Measurements from ENCODE around the gene ASGR1. TPM values are rescaled to one million over a fixed set of nuclear protein-coding genes. Genes with fewer than 3 reads are reported as not detected.
A peak's percentile ranks its signal among the peaks of the same experiment; 100 is the strongest.

The ASGR1 gene
- total and polyA plus RNA-seq, 2 of the 4 experiments (the other 2 are of a cell fraction) = 1.3 to 3.8 TPM

DNA sequence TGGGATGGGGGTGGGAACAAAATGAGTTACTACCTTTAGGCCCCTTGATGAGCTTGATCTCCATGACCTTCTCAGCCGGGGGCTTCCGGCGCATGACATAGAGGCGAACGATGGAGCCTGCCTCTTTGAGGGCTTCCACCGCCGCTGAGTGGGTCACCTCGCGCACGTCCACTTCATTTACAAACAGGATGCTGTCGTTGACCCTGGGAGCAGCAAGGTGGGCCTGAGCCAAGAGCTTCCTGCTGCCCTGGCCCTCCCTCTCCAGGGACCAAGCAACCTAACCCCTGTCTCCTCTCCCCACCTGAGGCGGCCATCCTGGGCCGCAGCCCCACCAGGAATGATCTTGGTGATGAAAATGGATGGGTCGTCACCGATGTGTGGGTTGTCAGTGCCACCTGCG, 24.2 kb upstream of the ASGR1 start:
- DNase-seq = no peak
- no peak overlapping the region for H2BK120ac ChIP-seq (ENCODE audit: low read depth, low read length)
- H3K27ac ChIP-seq (ENCODE audit: insufficient read depth, low read length) = no peak overlapping the region
- TSS peak; percentile 82 for BruUV-seq (replicated peaks)
- H3K4me1 ChIP-seq (ENCODE audit: control insufficient read depth, insufficient read depth, low read length) = peaks cover 9% of the 10 kb centered on the region
- H3K4me2 ChIP-seq (ENCODE audit: low read depth, low read length) = no peak overlapping the region
- H3K18ac ChIP-seq (ENCODE audit: low read depth, low read length) = no peak overlapping the region
- H4K91ac ChIP-seq (ENCODE audit: insufficient read depth, low read depth, low read length) = no peak overlapping the region
- no peak overlapping the region for H2AK5ac ChIP-seq (ENCODE audit: low read depth, low read length)
- 92% methylated on average over 6 of the region's 16 CpGs; no CpG with 5 or more reads in 1 of the 2 experiments for WGBS, 2 experiments (ENCODE audit: extremely low coverage in 2 of 2, insufficient read length in 1 of 2)
- no peak for ATAC-seq (ENCODE audit: low read depth)
- no peak overlapping the region for H2BK20ac ChIP-seq (ENCODE audit: low read depth, low read length)
- H4K20me1 ChIP-seq (ENCODE audit: insufficient read depth, low read length) = peaks cover 23% of the 10 kb centered on the region
- H3K14ac ChIP-seq (replicated peaks; ENCODE audit: low read depth, low read length) = no peak overlapping the region
- dilution Hi-C loops (cut with HindIII; ENCODE audit: low sequenced_read_pairs, unreplicated experiment) = no loop called here
- no peak overlapping the region for H2BK15ac ChIP-seq (ENCODE audit: low read depth, low read length)
- no peak overlapping the region for H3K56ac ChIP-seq (ENCODE audit: extremely low read depth, insufficient read depth, low read length)
- no peak overlapping the region for H3K9ac ChIP-seq (ENCODE audit: low read depth, low read length)
- peak overlapping the region; percentile 28 for H2AK9ac ChIP-seq (replicated peaks; ENCODE audit: low read depth, low read length, poor library complexity)
- no peak overlapping the region for H2BK5ac ChIP-seq (ENCODE audit: low read depth, low read length, poor library complexity, severe bottlenecking)
- no peak overlapping the region for H4K5ac ChIP-seq (ENCODE audit: low read depth, low read length)
- no peak overlapping the region for H3K23ac ChIP-seq (ENCODE audit: low read depth, low read length)
- peaks cover 13 to 54% of the 10 kb centered on the region in 2 experiments for H3K79me1 ChIP-seq (ENCODE audit: low read depth in 1 of 2, low read length in 2 of 2)
- H3K36me3 ChIP-seq (ENCODE audit: control insufficient read depth, insufficient read depth, low read length) = peaks cover 21% of the 10 kb centered on the region
- H3K27me3 ChIP-seq (ENCODE audit: control insufficient read depth, insufficient read depth, low read length) = no peaks in the 10 kb centered on the region
- peaks cover 10% of the 10 kb centered on the region for H3K9me1 ChIP-seq (ENCODE audit: insufficient read depth, low read length)
- in situ Hi-C loops (cut with MboI; ENCODE audit: low sequenced_read_pairs) = no loop called here
- intact Hi-C loops (cut with micrococcal nuclease) = no loop called here
- POLR2A ChIA-PET (ENCODE audit: unreplicated experiment) = no interaction called here
- H3K4me3 ChIP-seq (ENCODE audit: insufficient read depth, low read depth, low read length) = no peak overlapping the region
- no peak overlapping the region for H3K4ac ChIP-seq (ENCODE audit: low read depth, low read length)
- no peak overlapping the region for H2AFZ ChIP-seq (replicated peaks; ENCODE audit: low read length, poor library complexity)
- no peak overlapping the region for H4K8ac ChIP-seq (ENCODE audit: low read depth in 2 of 2, low read length in 2 of 2)
- TF ChIP-seq CHD1 (IDR thresholded peaks at IDR 0.05; ENCODE audit: low read depth, low read length) = no peak
- TF ChIP-seq, protein P1, sequence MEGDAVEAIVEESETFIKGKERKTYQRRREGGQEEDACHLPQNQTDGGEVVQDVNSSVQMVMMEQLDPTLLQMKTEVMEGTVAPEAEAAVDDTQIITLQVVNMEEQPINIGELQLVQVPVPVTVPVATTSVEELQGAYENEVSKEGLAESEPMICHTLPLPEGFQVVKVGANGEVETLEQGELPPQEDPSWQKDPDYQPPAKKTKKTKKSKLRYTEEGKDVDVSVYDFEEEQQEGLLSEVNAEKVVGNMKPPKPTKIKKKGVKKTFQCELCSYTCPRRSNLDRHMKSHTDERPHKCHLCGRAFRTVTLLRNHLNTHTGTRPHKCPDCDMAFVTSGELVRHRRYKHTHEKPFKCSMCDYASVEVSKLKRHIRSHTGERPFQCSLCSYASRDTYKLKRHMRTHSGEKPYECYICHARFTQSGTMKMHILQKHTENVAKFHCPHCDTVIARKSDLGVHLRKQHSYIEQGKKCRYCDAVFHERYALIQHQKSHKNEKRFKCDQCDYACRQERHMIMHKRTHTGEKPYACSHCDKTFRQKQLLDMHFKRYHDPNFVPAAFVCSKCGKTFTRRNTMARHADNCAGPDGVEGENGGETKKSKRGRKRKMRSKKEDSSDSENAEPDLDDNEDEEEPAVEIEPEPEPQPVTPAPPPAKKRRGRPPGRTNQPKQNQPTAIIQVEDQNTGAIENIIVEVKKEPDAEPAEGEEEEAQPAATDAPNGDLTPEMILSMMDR (conservative IDR thresholded peaks at IDR 0.05; ENCODE audit: low read depth, low read length) = no peak
- TF ChIP-seq RFX5 (IDR thresholded peaks at IDR 0.05; ENCODE audit: low read depth, low read length) = no peak
- no peak for TF ChIP-seq FOS (IDR thresholded peaks at IDR 0.05; ENCODE audit: low read depth, low read length)
- TF ChIP-seq ELK1 (IDR thresholded peaks at IDR 0.05; ENCODE audit: borderline replicate concordance, low read depth, low read length) = no peak
- no peak for TF ChIP-seq RAD21 (IDR thresholded peaks at IDR 0.05; ENCODE audit: low read length)
- TF ChIP-seq MXI1 (IDR thresholded peaks at IDR 0.05; ENCODE audit: borderline replicate concordance, low read depth, low read length) = no peak
- no peak for TF ChIP-seq MAFK (IDR thresholded peaks at IDR 0.05; ENCODE audit: low read depth, low read length)
- TF ChIP-seq MAZ (IDR thresholded peaks at IDR 0.05; ENCODE audit: borderline replicate concordance, low read depth, low read length) = no peak
- TF ChIP-seq, protein P2, sequence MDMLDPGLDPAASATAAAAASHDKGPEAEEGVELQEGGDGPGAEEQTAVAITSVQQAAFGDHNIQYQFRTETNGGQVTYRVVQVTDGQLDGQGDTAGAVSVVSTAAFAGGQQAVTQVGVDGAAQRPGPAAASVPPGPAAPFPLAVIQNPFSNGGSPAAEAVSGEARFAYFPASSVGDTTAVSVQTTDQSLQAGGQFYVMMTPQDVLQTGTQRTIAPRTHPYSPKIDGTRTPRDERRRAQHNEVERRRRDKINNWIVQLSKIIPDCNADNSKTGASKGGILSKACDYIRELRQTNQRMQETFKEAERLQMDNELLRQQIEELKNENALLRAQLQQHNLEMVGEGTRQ (IDR thresholded peaks at IDR 0.05; ENCODE audit: low read depth, low read length) = no peak
- no peak for TF ChIP-seq SMC3 (IDR thresholded peaks at IDR 0.05; ENCODE audit: low read depth, low read length)
- no peak for TF ChIP-seq POLR2A (IDR thresholded peaks at IDR 0.05; ENCODE audit: low read depth, low read length)
- TF ChIP-seq NFE2L2 (IDR thresholded peaks at IDR 0.05; ENCODE audit: low read depth, low read length) = no peak
- no peak for TF ChIP-seq BHLHE40 (IDR thresholded peaks at IDR 0.05; ENCODE audit: low read depth, low read length)
- TF ChIP-seq CEBPB (IDR thresholded peaks at IDR 0.05; ENCODE audit: low read depth, low read length) = no peak
- no peak for TF ChIP-seq RCOR1 (IDR thresholded peaks at IDR 0.05; ENCODE audit: insufficient replicate concordance, low read length)
- H3K9me3 ChIP-seq (ENCODE audit: control insufficient read depth, insufficient read depth, low read length) = no peaks in the 10 kb centered on the region
- CTCF ChIA-PET = no interaction called here
